Adrenal gland (tissue), 5 donors: Measurements from ENCODE around the gene IMP3.

Experiments
- POLR2A ChIP-seq, 2 donors: fragments of 450-650 bp; IDR thresholded peaks; one replicate each; pipeline ENCODE4 v1.6.1; 2017; ENCODE audit warnings: antibody characterized with exemption in 2 of 2, mild to moderate bottlenecking in 2 of 2, moderate library complexity in 1 of 2
- TF ChIP-seq, protein P1 (sequence below), 6 experiments: fragments of 450-650 bp in 4 of 6; fragments of 200-600 bp in 2 of 6; sonication (generic) in 1 of 6; IDR thresholded peaks; 1 replicate in 5 of 6; 2 replicates in 1 of 6; pipeline versions ENCODE4 v1.5.1 to v1.8.0; 2016 to 2021; ENCODE audit warnings: antibody characterized with exemption in 6 of 6, mild to moderate bottlenecking in 2 of 6, moderate library complexity in 1 of 6
- donor health status: DM: no; HTN: no; CAD: no.

DNA sequence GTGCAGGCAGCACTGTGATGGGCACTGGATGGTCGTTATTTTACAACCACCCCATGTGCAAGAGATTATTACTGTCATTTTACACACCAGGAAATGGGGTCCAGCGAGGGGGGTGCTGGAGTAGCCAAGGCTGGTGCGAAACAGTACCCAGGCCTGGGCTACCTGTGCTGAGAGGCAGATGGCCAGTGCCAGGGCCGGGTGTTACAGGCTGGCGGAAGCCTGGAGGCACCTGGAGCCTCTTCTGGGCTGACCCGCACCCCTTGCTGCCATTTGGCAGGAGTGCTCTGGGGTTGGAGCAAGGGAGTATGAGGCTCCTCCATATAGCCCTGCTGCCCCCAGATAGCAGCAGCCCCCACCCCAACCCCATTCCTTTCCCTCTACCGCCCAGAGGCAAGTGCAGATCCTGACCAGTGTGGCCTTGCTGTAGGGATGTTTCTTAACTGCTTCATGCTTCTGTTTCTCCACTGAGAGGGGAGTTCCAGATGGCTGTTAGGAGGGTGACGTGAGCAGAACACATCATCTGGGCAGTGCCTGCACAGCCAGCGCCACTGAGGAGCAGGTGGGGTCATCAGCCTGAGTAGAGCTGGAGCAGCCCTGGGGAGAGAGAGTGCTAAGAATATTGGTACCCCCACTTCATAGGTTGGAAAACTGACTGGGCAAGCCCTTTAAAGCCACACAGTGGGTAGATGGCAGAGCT lies 22.9 kb upstream of the IMP3 start:
- TF ChIP-seq, protein P1, sequence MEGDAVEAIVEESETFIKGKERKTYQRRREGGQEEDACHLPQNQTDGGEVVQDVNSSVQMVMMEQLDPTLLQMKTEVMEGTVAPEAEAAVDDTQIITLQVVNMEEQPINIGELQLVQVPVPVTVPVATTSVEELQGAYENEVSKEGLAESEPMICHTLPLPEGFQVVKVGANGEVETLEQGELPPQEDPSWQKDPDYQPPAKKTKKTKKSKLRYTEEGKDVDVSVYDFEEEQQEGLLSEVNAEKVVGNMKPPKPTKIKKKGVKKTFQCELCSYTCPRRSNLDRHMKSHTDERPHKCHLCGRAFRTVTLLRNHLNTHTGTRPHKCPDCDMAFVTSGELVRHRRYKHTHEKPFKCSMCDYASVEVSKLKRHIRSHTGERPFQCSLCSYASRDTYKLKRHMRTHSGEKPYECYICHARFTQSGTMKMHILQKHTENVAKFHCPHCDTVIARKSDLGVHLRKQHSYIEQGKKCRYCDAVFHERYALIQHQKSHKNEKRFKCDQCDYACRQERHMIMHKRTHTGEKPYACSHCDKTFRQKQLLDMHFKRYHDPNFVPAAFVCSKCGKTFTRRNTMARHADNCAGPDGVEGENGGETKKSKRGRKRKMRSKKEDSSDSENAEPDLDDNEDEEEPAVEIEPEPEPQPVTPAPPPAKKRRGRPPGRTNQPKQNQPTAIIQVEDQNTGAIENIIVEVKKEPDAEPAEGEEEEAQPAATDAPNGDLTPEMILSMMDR (IDR thresholded peaks at IDR 0.05): no peak
- no peak for TF ChIP-seq POLR2A (IDR thresholded peaks at IDR 0.05)
